Measurements from ENCODE around the gene C22orf39. TPM values are rescaled to one million over a fixed set of nuclear protein-coding genes. Genes with fewer than 3 reads are reported as not detected.

The C22orf39 gene
- total and polyA plus RNA-seq, 4 donors = 11.3 to 22.4 (median 13.5) TPM

DNA sequence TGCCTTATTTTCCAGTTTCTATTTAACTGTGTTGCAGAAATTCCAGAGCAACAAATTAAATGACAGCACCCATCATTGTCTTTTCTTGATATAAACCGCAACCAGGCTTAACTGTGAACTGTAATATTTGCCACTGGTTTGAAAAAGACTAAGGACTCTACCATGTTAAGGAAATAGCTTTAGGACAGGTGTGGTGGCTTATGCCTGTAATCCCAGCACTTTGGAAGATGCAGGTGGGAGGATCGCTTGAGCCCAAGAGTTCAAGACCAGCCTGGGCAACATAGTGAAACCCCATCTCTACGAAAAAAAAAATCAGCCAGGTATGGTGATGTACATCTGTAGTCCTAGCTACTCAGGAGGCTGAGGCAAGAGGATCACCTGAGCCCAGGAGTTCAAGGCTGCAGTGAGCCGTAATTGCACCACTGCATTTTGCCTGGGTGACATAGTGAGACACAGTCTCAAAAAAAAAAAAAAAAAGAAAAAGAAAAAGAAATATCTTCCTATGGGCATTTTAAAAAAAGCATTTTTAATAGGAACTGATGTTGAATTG, 44.8 kb downstream of the C22orf39 start:
- DNase-seq (ENCODE audit: low spot score) = no peak
- peaks cover 10 to 64% (median 40%) of the 10 kb centered on the region in 4 donors for H3K36me3 ChIP-seq (ENCODE audit: control insufficient read depth in 4 of 4, insufficient read depth in 3 of 4, low read depth in 1 of 4, low read length in 3 of 4)

DNA sequence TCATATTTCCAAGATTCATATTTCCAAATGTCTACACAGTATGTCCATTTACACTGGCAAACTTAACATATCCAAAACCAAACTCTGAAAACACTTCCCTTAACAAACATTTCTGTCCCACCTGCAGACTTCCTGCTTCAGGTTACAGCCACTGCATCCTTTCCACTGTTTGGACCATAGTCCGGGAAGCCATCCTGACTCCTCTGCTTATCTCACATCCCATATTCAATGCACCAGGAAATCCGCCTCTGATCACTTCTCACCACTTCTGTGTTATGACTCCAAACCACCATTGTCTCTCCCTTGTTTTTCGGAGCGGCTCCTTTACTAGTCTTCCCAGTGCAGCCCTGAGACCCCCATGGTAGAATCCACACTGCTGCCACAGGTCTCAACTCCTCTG, 46.0 kb downstream of the C22orf39 start:
- TF ChIP-seq, protein P1, sequence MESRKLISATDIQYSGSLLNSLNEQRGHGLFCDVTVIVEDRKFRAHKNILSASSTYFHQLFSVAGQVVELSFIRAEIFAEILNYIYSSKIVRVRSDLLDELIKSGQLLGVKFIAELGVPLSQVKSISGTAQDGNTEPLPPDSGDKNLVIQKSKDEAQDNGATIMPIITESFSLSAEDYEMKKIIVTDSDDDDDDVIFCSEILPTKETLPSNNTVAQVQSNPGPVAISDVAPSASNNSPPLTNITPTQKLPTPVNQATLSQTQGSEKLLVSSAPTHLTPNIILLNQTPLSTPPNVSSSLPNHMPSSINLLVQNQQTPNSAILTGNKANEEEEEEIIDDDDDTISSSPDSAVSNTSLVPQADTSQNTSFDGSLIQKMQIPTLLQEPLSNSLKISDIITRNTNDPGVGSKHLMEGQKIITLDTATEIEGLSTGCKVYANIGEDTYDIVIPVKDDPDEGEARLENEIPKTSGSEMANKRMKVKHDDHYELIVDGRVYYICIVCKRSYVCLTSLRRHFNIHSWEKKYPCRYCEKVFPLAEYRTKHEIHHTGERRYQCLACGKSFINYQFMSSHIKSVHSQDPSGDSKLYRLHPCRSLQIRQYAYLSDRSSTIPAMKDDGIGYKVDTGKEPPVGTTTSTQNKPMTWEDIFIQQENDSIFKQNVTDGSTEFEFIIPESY (IDR thresholded peaks at IDR 0.05) = no peak
- TF ChIP-seq, protein P2, sequence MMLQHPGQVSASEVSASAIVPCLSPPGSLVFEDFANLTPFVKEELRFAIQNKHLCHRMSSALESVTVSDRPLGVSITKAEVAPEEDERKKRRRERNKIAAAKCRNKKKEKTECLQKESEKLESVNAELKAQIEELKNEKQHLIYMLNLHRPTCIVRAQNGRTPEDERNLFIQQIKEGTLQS (IDR thresholded peaks at IDR 0.05) = no peak
- TF ChIP-seq FOXA1 (IDR thresholded peaks at IDR 0.05) (no peak), GABPA (IDR thresholded peaks at IDR 0.05 in 1 of 2, conservative IDR thresholded peaks at IDR 0.05 in 1 of 2) (no peak), RAD21 (IDR thresholded peaks at IDR 0.05) (no peak)
- TF ChIP-seq, protein P3, sequence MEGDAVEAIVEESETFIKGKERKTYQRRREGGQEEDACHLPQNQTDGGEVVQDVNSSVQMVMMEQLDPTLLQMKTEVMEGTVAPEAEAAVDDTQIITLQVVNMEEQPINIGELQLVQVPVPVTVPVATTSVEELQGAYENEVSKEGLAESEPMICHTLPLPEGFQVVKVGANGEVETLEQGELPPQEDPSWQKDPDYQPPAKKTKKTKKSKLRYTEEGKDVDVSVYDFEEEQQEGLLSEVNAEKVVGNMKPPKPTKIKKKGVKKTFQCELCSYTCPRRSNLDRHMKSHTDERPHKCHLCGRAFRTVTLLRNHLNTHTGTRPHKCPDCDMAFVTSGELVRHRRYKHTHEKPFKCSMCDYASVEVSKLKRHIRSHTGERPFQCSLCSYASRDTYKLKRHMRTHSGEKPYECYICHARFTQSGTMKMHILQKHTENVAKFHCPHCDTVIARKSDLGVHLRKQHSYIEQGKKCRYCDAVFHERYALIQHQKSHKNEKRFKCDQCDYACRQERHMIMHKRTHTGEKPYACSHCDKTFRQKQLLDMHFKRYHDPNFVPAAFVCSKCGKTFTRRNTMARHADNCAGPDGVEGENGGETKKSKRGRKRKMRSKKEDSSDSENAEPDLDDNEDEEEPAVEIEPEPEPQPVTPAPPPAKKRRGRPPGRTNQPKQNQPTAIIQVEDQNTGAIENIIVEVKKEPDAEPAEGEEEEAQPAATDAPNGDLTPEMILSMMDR (IDR thresholded peaks at IDR 0.05; ENCODE audit: low read depth, low read length, missing input control) = no peak
- 97% methylated on average over 4 of the region's 4 CpGs for WGBS
- Histone ChIP-seq H3K27me3 (ENCODE audit: control insufficient read depth in 4 of 4, insufficient read depth in 4 of 4, low read length in 3 of 4) (no peaks in the 10 kb centered on the region), H3K27ac (ENCODE audit: low read depth in 1 of 2, low read length in 2 of 2) (no peak overlapping the region), H3K4me3 (ENCODE audit: low read depth in 1 of 3, low read length in 3 of 3) (no peak overlapping the region), H3K9ac (ENCODE audit: low read depth in 1 of 2, low read length in 2 of 2) (no peak overlapping the region), H3K36me3 (ENCODE audit: control insufficient read depth in 4 of 4, insufficient read depth in 3 of 4, low read depth in 1 of 4, low read length in 3 of 4) (peaks cover 16 to 64% (median 41%) of the 10 kb centered on the region in 4 donors), H3K9me3 (ENCODE audit: control insufficient read depth in 4 of 4, low read length in 3 of 4) (no peaks in the 10 kb centered on the region), H3K4me1 (ENCODE audit: control insufficient read depth in 4 of 4, insufficient read depth in 4 of 4, low read length in 3 of 4) (peaks cover 0 to 10% (median 6%) of the 10 kb centered on the region in 4 donors)
- DNase-seq (ENCODE audit: low spot score) = no peak

More for the DNA sequence above, 44.8 kb downstream of the C22orf39 start:
- TF ChIP-seq FOXA1 (IDR thresholded peaks at IDR 0.05) = no peak
- H3K27me3 ChIP-seq (ENCODE audit: control insufficient read depth in 4 of 4, insufficient read depth in 4 of 4, low read length in 3 of 4) = no peaks in the 10 kb centered on the region
- no peaks in the 10 kb centered on the region for H3K9me3 ChIP-seq (ENCODE audit: control insufficient read depth in 4 of 4, low read length in 3 of 4)
- peaks cover 0 to 10% (median 6%) of the 10 kb centered on the region in 4 donors for H3K4me1 ChIP-seq (ENCODE audit: control insufficient read depth in 4 of 4, insufficient read depth in 4 of 4, low read length in 3 of 4)
- WGBS = 96% methylated on average over 4 of the region's 4 CpGs
- H3K27ac ChIP-seq (ENCODE audit: low read depth in 1 of 2, low read length in 2 of 2) = no peak overlapping the region
- H3K9ac ChIP-seq (ENCODE audit: low read depth in 1 of 2, low read length in 2 of 2) = no peak overlapping the region
- H3K4me3 ChIP-seq (ENCODE audit: low read depth in 1 of 3, low read length in 3 of 3) = no peak overlapping the region

DNA sequence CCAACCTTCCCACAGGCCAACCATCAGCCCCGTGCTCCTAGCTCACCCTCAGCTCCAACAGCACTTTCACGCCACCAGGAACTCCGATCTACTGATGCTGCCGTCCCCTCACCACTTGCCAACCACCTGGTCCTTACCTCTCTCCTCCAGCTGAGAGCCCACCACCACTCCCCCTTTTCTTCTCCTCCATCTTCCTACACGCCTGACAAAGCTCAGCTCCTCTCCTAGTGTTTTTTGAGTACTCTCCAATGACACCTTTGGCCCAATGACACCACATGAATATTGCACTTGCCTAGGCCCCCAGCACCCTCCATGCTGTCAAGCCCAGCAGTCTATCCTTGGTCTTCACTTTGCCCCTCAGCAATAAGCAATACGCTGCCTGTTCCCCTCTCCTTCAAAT, 46.6 kb downstream of the C22orf39 start:
- TF ChIP-seq HNF4A (conservative IDR thresholded peaks at IDR 0.05) (no peak), SP1 (IDR thresholded peaks at IDR 0.05) (no peak)
- TF ChIP-seq, protein P4, sequence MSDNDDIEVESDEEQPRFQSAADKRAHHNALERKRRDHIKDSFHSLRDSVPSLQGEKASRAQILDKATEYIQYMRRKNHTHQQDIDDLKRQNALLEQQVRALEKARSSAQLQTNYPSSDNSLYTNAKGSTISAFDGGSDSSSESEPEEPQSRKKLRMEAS (IDR thresholded peaks at IDR 0.05) = no peak
- TF ChIP-seq, protein P2 (IDR thresholded peaks at IDR 0.05) = no peak
- DNase-seq (ENCODE audit: low spot score) = no peak
- Histone ChIP-seq H3K4me1 (ENCODE audit: control insufficient read depth in 4 of 4, insufficient read depth in 4 of 4, low read length in 3 of 4) (peaks cover 0 to 10% (median 5%) of the 10 kb centered on the region in 4 donors), H3K9me3 (ENCODE audit: control insufficient read depth in 4 of 4, low read length in 3 of 4) (no peaks in the 10 kb centered on the region), H3K27me3 (ENCODE audit: control insufficient read depth in 4 of 4, insufficient read depth in 4 of 4, low read length in 3 of 4) (no peaks in the 10 kb centered on the region), H3K36me3 (ENCODE audit: control insufficient read depth in 4 of 4, insufficient read depth in 3 of 4, low read depth in 1 of 4, low read length in 3 of 4) (peaks cover 17 to 65% (median 42%) of the 10 kb centered on the region in 4 donors), H3K27ac (ENCODE audit: low read depth in 1 of 2, low read length in 2 of 2) (no peak overlapping the region), H3K9ac (ENCODE audit: low read depth in 1 of 2, low read length in 2 of 2) (no peak overlapping the region), H3K4me3 (ENCODE audit: low read depth in 1 of 3, low read length in 3 of 3) (no peak overlapping the region)
- 99% methylated on average over 6 of the region's 6 CpGs for WGBS

Measured in liver (tissue), 9 donors.